Tibial nerve (tissue), 4 donors: Measurements from ENCODE around the gene PFN3.

ENCODE experiments used
- EP300 ChIP-seq, 2 donors: sonication (generic); formaldehyde crosslinking; IDR thresholded peaks; one replicate each; pipeline ENCODE4 v1.6.1; 2017; ENCODE audit warnings: antibody characterized with exemption in 2 of 2, mild to moderate bottlenecking in 1 of 2
- POLR2A ChIP-seq, 2 donors: fragments of 450-650 bp; IDR thresholded peaks; one replicate each; pipeline ENCODE4 v1.6.1; 2017; ENCODE audit warnings: antibody characterized with exemption in 2 of 2, mild to moderate bottlenecking in 2 of 2, moderate library complexity in 2 of 2
- TF ChIP-seq, protein P1 (sequence below), 5 experiments: fragments of 200-600 bp in 3 of 5; fragments of 450-650 bp in 2 of 5; sonication (generic) in 3 of 5; IDR thresholded peaks; one replicate each; pipeline ENCODE4 v1.5.1; 2016 to 2019; ENCODE audit warnings: antibody characterized with exemption in 5 of 5, mild to moderate bottlenecking in 3 of 5, moderate library complexity in 2 of 5

DNA sequence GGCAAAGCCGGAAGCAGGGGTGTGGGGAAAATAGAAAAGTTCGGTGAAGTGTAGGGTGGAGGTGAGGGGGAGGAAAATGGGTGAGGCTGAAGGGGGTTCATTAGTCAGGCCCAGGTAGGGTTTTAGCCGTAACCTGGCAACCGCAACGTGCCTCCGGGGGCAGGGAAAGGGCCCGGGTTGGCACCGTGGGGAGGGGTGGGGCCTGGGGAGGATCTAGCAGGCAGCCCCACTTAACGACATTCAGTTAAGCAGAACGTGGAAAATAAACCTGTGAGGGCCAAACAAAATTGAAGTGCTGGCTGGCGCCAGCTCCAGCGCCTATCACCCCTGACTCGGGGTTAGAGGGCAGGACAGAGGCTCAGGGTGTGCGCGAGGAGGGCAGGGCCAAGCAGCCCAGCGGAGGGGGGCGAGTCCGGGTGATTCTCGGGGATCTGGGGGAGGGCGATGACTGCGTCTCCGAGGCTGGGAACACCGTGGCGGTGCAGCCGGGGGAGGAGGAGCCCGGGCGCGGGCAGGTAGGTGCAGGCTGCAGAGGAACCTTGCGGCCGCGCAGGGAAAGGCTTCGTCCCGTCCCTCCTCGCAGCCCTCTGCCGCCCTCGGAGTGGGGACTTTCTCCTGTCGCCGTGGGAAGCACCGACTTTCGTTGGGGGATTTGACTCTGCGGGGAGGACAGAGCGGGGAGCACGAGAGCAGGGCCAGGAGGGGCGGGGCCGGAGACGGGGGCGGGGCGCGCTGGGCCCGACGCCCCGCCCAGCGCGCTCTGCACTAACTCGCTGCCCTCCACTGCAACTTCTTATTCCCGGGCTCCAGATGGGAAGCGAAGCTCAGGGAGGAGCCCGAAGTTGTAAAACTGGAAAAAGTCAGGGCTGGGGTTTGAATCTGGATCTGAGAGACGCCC is 37.6 kb downstream of the PFN3 start:
- TF ChIP-seq, protein P1, sequence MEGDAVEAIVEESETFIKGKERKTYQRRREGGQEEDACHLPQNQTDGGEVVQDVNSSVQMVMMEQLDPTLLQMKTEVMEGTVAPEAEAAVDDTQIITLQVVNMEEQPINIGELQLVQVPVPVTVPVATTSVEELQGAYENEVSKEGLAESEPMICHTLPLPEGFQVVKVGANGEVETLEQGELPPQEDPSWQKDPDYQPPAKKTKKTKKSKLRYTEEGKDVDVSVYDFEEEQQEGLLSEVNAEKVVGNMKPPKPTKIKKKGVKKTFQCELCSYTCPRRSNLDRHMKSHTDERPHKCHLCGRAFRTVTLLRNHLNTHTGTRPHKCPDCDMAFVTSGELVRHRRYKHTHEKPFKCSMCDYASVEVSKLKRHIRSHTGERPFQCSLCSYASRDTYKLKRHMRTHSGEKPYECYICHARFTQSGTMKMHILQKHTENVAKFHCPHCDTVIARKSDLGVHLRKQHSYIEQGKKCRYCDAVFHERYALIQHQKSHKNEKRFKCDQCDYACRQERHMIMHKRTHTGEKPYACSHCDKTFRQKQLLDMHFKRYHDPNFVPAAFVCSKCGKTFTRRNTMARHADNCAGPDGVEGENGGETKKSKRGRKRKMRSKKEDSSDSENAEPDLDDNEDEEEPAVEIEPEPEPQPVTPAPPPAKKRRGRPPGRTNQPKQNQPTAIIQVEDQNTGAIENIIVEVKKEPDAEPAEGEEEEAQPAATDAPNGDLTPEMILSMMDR (IDR thresholded peaks at IDR 0.05), result no peak
- TF ChIP-seq POLR2A (IDR thresholded peaks at IDR 0.05) (no peak), EP300 (IDR thresholded peaks at IDR 0.05) (no peak)
